Gastrocnemius medialis (tissue), 4 donors: ENCODE results near the gene GRM1.

Experiments used
- POLR2A ChIP-seq, 2 donors: fragments of 450-650 bp; IDR thresholded peaks; one replicate each; pipeline ENCODE4 v1.6.1; 2017; ENCODE audit warnings: antibody characterized with exemption in 2 of 2, mild to moderate bottlenecking in 2 of 2, moderate library complexity in 2 of 2
- TF ChIP-seq, protein P1 (sequence below), 5 experiments: fragments of 450-650 bp in 3 of 5; fragments of 200-600 bp in 2 of 5; sonication (generic) in 2 of 5; IDR thresholded peaks in 4 of 5; conservative IDR thresholded peaks in 1 of 5; 1 replicate in 4 of 5; 2 replicates in 1 of 5; pipeline ENCODE4 v1.5.1; 2016 to 2019; ENCODE audit warnings: antibody characterized with exemption in 5 of 5, mild to moderate bottlenecking in 3 of 5, moderate library complexity in 3 of 5

DNA sequence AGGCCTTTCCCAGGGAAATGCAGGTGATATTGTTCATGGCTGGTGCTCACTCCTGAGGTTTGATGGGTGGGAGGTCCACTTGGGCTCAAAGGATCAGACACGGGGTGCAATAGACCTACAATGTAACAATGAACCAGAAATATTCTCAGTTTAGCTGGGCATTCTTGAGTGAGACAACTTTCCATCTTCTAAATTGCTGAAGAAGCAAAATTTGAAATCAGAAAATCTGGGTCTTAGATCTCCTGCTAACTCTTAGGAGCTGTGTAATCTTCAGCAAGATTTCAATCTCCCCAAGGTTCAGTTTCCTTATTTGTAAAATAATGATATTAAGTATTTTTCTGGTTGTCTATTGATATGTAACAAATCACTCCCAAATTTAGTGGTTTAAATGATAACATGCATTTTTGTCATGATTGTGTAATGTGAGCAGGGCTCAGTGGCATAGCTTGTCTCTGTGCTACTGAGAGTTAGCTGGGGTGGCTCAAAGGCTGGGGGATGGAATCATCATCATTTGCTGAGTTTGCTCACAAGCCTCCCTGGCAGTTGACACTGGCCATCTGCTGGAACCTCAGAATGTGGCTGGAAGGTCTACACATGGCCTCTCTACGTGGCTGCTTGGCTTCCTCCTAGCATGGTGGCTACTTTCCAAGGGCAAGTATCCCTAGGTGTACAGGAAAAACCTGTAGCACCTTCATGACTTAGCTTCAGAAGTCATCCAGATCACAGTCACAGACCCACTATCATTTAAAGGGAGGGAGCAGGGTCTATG lies 98.8 kb downstream of the GRM1 start:
- TF ChIP-seq, protein P1, sequence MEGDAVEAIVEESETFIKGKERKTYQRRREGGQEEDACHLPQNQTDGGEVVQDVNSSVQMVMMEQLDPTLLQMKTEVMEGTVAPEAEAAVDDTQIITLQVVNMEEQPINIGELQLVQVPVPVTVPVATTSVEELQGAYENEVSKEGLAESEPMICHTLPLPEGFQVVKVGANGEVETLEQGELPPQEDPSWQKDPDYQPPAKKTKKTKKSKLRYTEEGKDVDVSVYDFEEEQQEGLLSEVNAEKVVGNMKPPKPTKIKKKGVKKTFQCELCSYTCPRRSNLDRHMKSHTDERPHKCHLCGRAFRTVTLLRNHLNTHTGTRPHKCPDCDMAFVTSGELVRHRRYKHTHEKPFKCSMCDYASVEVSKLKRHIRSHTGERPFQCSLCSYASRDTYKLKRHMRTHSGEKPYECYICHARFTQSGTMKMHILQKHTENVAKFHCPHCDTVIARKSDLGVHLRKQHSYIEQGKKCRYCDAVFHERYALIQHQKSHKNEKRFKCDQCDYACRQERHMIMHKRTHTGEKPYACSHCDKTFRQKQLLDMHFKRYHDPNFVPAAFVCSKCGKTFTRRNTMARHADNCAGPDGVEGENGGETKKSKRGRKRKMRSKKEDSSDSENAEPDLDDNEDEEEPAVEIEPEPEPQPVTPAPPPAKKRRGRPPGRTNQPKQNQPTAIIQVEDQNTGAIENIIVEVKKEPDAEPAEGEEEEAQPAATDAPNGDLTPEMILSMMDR (IDR thresholded peaks at IDR 0.05 in 4 of 5, conservative IDR thresholded peaks at IDR 0.05 in 1 of 5): no peak
- TF ChIP-seq POLR2A (IDR thresholded peaks at IDR 0.05): no peak
